H9 (cell line): Measurements from ENCODE around the gene TP73. TPM values are rescaled to one million over a fixed set of nuclear protein-coding genes. Genes with fewer than 3 reads are reported as not detected.

Source experiments
- DNase-seq: peaks from one replicate; pipeline ENCODE4 v3.0.0-alpha.2; 2017
- H2AFZ ChIP-seq: one replicate; pipeline ENCODE4 v1.6.1; 2013; ENCODE audit warnings: mild to moderate bottlenecking, low read length, control low read depth, moderate library complexity
- H2AK5ac ChIP-seq: 2 replicates; pipeline ENCODE4 v1.6.1; 2013; ENCODE audit warnings: low read length, control low read depth, mixed read lengths; ENCODE audit not compliant: insufficient read length
- H2BK120ac ChIP-seq: one replicate; pipeline ENCODE4 v1.6.1; 2013; ENCODE audit warnings: low read depth, mild to moderate bottlenecking, low read length, control low read depth, inconsistent platforms; ENCODE audit not compliant: poor library complexity, severe bottlenecking
- H2BK12ac ChIP-seq: 2 replicates; pipeline ENCODE4 v1.6.1; 2013; ENCODE audit warnings: low read length, control low read depth, mixed read lengths, low read depth; ENCODE audit not compliant: insufficient read length
- H2BK15ac ChIP-seq: 2 replicates; pipeline ENCODE4 v1.6.1; 2013; ENCODE audit warnings: low read depth, low read length, control low read depth
- H2BK20ac ChIP-seq: one replicate; pipeline ENCODE4 v1.6.1; 2013; ENCODE audit warnings: low read depth, mild to moderate bottlenecking, low read length, control low read depth, inconsistent platforms; ENCODE audit not compliant: poor library complexity, severe bottlenecking
- H2BK5ac ChIP-seq: 2 replicates; pipeline ENCODE4 v1.6.1; 2013; ENCODE audit warnings: low read length, control low read depth, mixed read lengths; ENCODE audit not compliant: insufficient read length
- H3K14ac ChIP-seq: 2 replicates; pipeline ENCODE4 v1.6.1; 2013; ENCODE audit warnings: low read length, control low read depth; ENCODE audit not compliant: insufficient read depth
- H3K18ac ChIP-seq: 2 replicates; pipeline ENCODE4 v1.6.1; 2013; ENCODE audit warnings: low read depth, mild to moderate bottlenecking, mixed read lengths, low read length, control low read depth; ENCODE audit not compliant: insufficient read length
- H3K23ac ChIP-seq: 2 replicates; pipeline ENCODE4 v1.6.1; 2013; ENCODE audit warnings: low read length, control low read depth, mixed read lengths, low read depth; ENCODE audit not compliant: insufficient read length
- H3K23me2 ChIP-seq: 2 replicates; pipeline ENCODE4 v1.6.1; 2013; ENCODE audit warnings: low read depth, mild to moderate bottlenecking, mixed read lengths, low read length, control low read depth; ENCODE audit not compliant: insufficient read length, poor library complexity, severe bottlenecking
- H3K27ac ChIP-seq: 2 replicates; pipeline ENCODE4 v1.5.1; 2013; ENCODE audit warnings: low read length, control low read depth, mixed read lengths, low read depth; ENCODE audit not compliant: insufficient read length
- H3K27me3 ChIP-seq: 2 replicates; pipeline ENCODE4 v1.6.1; 2013; ENCODE audit warnings: low read length, control low read depth, inconsistent platforms; ENCODE audit not compliant: insufficient read depth
- H3K4ac ChIP-seq: 2 replicates; pipeline ENCODE4 v1.6.1; 2013; ENCODE audit warnings: low read depth, mild to moderate bottlenecking, control low read depth, inconsistent platforms, low read length, moderate library complexity
- H3K4me1 ChIP-seq: 2 replicates; pipeline ENCODE4 v1.6.1; 2013; ENCODE audit warnings: low read length, control low read depth, inconsistent platforms; ENCODE audit not compliant: insufficient read depth
- H3K4me2 ChIP-seq: 2 replicates; pipeline ENCODE4 v1.6.1; 2013; ENCODE audit warnings: low read length, control low read depth, mixed read lengths; ENCODE audit not compliant: insufficient read length, insufficient read depth
- H3K56ac ChIP-seq: 2 replicates; pipeline ENCODE4 v1.6.1; 2013; ENCODE audit warnings: low read depth, mild to moderate bottlenecking, mixed read lengths, low read length, control low read depth; ENCODE audit not compliant: insufficient read length
- H3K79me1 ChIP-seq: 2 replicates; pipeline ENCODE4 v1.6.1; 2013; ENCODE audit warnings: low read depth, mild to moderate bottlenecking, moderate library complexity, low read length, control low read depth, inconsistent platforms; ENCODE audit not compliant: insufficient read depth, poor library complexity, severe bottlenecking
- H3K79me2 ChIP-seq: 2 replicates; pipeline ENCODE4 v1.6.1; 2013; ENCODE audit warnings: low read length, control low read depth, inconsistent platforms; ENCODE audit not compliant: insufficient read depth
- H3K9ac ChIP-seq: 2 replicates; pipeline ENCODE4 v1.6.1; 2013; ENCODE audit warnings: low read length, control low read depth, mixed read lengths; ENCODE audit not compliant: insufficient read length; ENCODE audit errors: extremely low read depth
- H3K9me3 ChIP-seq: one replicate; pipeline ENCODE4 v1.6.1; 2013; ENCODE audit warnings: low read depth, low read length, inconsistent platforms; ENCODE audit not compliant: control insufficient read depth
- H3T11ph ChIP-seq: one replicate; pipeline ENCODE4 v1.6.1; 2013; ENCODE audit warnings: mild to moderate bottlenecking, low read length, control low read depth, inconsistent platforms
- H4K20me1 ChIP-seq: one replicate; pipeline ENCODE4 v1.6.1; 2013; ENCODE audit not compliant: control insufficient read depth, insufficient read length, insufficient read depth
- H4K5ac ChIP-seq: 2 replicates; pipeline ENCODE4 v1.6.1; 2013; ENCODE audit warnings: low read depth, mild to moderate bottlenecking, mixed read lengths, low read length, control low read depth; ENCODE audit not compliant: insufficient read length
- H4K8ac ChIP-seq: replicated peaks from 2 replicates; pipeline ENCODE4 v1.6.1; 2013; ENCODE audit warnings: low read length, control low read depth, mixed read lengths, low read depth; ENCODE audit not compliant: insufficient read length
- H4K91ac ChIP-seq: 2 replicates; pipeline ENCODE4 v1.6.1; 2013; ENCODE audit warnings: low read depth, mild to moderate bottlenecking, moderate library complexity, mixed read lengths, low read length, control low read depth; ENCODE audit not compliant: insufficient read length
- H3K27ac Mint-ChIP-seq, 3 experiments: 2 replicates in 2 of 3; 3 replicates in 1 of 3; pipeline ENCODE4 v1.8.0; 2020 to 2021; ENCODE audit warnings: mixed read lengths in 3 of 3, mild to moderate bottlenecking in 1 of 3, moderate library complexity in 1 of 3
- H3K27me3 Mint-ChIP-seq: 2 replicates; pipeline ENCODE4 v1.8.0; 2021; ENCODE audit warnings: low read depth, mild to moderate bottlenecking, moderate library complexity, mixed read lengths
- H3K36me3 Mint-ChIP-seq, 3 experiments: 2 replicates in 2 of 3; 3 replicates in 1 of 3; pipeline ENCODE4 v1.8.0; 2020 to 2021; ENCODE audit warnings: low read depth in 3 of 3, mixed read lengths in 3 of 3; ENCODE audit not compliant: insufficient read depth in 1 of 3
- H3K4me1 Mint-ChIP-seq, 2 experiments: 2 replicates each; pipeline ENCODE4 v1.8.0; 2020; ENCODE audit warnings: mixed read lengths in 2 of 2
- H3K4me3 Mint-ChIP-seq, 2 experiments: 2 replicates in 1 of 2; 3 replicates in 1 of 2; pipeline ENCODE4 v1.8.0; 2020 to 2021; ENCODE audit warnings: mild to moderate bottlenecking in 2 of 2, mixed read lengths in 2 of 2, moderate library complexity in 1 of 2
- H3K9me3 Mint-ChIP-seq, 2 experiments: 2 replicates in 1 of 2; 3 replicates in 1 of 2; pipeline ENCODE4 v1.8.0; 2020; ENCODE audit warnings: mild to moderate bottlenecking in 2 of 2, mixed read lengths in 2 of 2, moderate library complexity in 1 of 2
- WGBS: extraction: QIAGEN DNeasy Blood & Tissue Kit; methylation state at CpG from one replicate; pipeline ENCODE4 v1.1.7; 2013; ENCODE audit warnings: missing lambda C conversion rate, low lambda C conversion rate, mixed read lengths; ENCODE audit not compliant: insufficient read length; ENCODE audit errors: extremely low coverage; 5-methylcytosine and 5-hydroxymethylcytosine counted together
- total RNA-seq: library from RNA; stranded (reverse); gene quantifications from 2 replicates; pipeline ENCODE4 v1.2.1, GENCODE V29; 2021
- TF ChIP-seq, protein P1 (sequence below): fragments of 200-600 bp; sonication (generic); conservative IDR thresholded peaks from 3 replicates; pipeline ENCODE4 v1.8.0; 2021; ENCODE audit warnings: antibody characterized with exemption, mild to moderate bottlenecking

Gene TP73
- total RNA-seq, 1 experiment from 2014 or later = 4.7 TPM

- Histone ChIP-seq H3K56ac (no peak overlapping the region), H3K4me2 (peak overlapping the region; percentile 34), H2BK120ac (no peak overlapping the region), H4K20me1 (no peaks in the 10 kb centered on the region), H3K27ac (no peak overlapping the region), H3K14ac (no peak overlapping the region), H3K9ac (no peak overlapping the region), H3K27me3 (no peaks in the 10 kb centered on the region; the same call in 1 of the 2 replicates), H3T11ph (no peak overlapping the region), H2BK15ac (no peak overlapping the region), H3K9me3 (no peaks in the 10 kb centered on the region), H3K23ac (no peak overlapping the region), H2BK5ac (no peak overlapping the region), H3K79me2 (no peaks in the 10 kb centered on the region), H3K79me1 (no peaks in the 10 kb centered on the region), H4K8ac (no peak overlapping the region), H3K18ac (no peak overlapping the region), H2AFZ (no peak overlapping the region), H2AK5ac (no peak overlapping the region), H4K5ac (no peak overlapping the region), H3K4ac (no peak overlapping the region), H3K23me2 (peaks cover 5% of the 10 kb centered on the region), H4K91ac (no peak overlapping the region), H3K4me1 (no peaks in the 10 kb centered on the region; the same call in 1 of the 2 replicates), H2BK12ac (no peak overlapping the region), H2BK20ac (no peak overlapping the region)
- TF ChIP-seq, protein P1, sequence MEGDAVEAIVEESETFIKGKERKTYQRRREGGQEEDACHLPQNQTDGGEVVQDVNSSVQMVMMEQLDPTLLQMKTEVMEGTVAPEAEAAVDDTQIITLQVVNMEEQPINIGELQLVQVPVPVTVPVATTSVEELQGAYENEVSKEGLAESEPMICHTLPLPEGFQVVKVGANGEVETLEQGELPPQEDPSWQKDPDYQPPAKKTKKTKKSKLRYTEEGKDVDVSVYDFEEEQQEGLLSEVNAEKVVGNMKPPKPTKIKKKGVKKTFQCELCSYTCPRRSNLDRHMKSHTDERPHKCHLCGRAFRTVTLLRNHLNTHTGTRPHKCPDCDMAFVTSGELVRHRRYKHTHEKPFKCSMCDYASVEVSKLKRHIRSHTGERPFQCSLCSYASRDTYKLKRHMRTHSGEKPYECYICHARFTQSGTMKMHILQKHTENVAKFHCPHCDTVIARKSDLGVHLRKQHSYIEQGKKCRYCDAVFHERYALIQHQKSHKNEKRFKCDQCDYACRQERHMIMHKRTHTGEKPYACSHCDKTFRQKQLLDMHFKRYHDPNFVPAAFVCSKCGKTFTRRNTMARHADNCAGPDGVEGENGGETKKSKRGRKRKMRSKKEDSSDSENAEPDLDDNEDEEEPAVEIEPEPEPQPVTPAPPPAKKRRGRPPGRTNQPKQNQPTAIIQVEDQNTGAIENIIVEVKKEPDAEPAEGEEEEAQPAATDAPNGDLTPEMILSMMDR = no peak
- H3K4me1 Mint-ChIP-seq = peaks cover 34 to 35% of the 10 kb centered on the region in 2 experiments
- no peaks in the 10 kb centered on the region; a peak in 1 of 5 replicates for H3K9me3 Mint-ChIP-seq
- H3K36me3 Mint-ChIP-seq = no peaks in the 10 kb centered on the region; a peak in 1 of 7 replicates
- H3K4me3 Mint-ChIP-seq = peak overlapping the region; percentile 75 to 91
- no CpG with 5 or more reads among the region's 24 CpGs for WGBS
- no peak for DNase-seq
- H3K27ac Mint-ChIP-seq = no peak overlapping the region
- peaks cover 24% of the 10 kb centered on the region for H3K27me3 Mint-ChIP-seq
Observed at GRCh38 chr1:3609769-3610526, 42.4 kb upstream of the TP73 start.
